ENCODE measurements around the gene SMPD4.
"Not testable (repeated sequence)": the region's sequence is repeated elsewhere in the genome, so short reads cannot be mapped to it uniquely, and the experiment has no call there.

Gene SMPD4

GRCh38 chr2:130187268-130187667 is 5.9 kb upstream of the SMPD4 start:
- no peak for DNase-seq

- no peak for DNase-seq
Observed at GRCh38 chr2:130186391-130186790, 5.0 kb upstream of the SMPD4 start.

- DNase-seq, result no peak
Observed at GRCh38 chr2:130185896-130186295, 4.5 kb upstream of the SMPD4 start.

- DNase-seq, result no peak
Observed at GRCh38 chr2:130185436-130185835, 4.0 kb upstream of the SMPD4 start.

DNA sequence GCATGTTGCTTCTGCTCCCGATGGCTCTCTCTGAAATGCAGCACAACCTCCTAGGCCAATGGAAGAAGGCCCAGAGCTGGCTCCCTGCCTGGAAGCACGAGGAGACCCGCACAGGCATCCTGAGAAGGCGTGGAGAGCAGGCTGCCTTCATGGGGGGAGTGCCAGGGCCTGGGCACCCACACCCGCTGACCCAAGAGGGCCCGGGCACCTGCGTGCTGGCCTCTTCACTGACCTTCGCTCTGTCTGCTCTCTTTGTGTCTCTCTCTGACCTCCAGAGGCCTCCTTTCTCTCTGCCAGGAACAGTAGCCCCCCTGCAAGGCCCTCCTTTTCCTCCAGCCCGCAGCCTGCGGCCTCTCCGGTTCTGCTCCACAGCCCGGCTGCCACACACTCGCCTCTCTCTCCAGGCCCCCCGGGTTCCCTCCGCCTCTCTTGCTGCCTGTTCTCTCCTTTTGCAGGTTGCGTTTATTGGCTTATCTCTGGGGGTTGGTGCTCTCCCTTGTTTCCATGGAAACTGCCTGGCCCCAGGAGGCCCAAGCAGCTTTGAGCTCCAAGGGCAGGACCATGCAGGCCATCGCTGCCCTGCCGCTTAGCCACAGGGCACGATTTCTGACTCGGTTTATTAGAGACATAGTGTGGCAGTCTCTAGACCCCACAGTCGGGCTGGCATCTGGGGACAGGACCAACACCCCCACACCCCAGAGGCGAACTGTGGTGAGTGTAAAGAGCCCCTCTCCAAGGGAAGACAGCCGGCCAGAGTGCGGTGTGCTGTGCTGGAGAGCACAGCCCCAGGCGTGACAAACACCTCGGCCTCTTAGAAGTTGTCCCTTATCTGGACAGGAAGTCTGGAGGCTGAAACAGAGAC is 2.3 kb upstream of the SMPD4 start:
- DNase-seq, result no peak

GRCh38 chr2:130182826-130183511 is 1.6 kb upstream of the SMPD4 start:
- not testable (repeated sequence) for DNase-seq

- DNase-seq, result peak; percentile 37
Observed at GRCh38 chr2:130181880-130182682, 679 bp upstream of the SMPD4 start, which contains the start of gene MZT2B. Gene MZT2B, plus strand, starts transcription at chr2:130182262. Its CDS starts 21 bp downstream, at chr2:130182283.

- DNase-seq, result not testable (repeated sequence)
Observed at GRCh38 chr2:130180404-130181324, 738 bp downstream of the SMPD4 start.

GRCh38 chr2:130174866-130175265 is 6.5 kb downstream of the SMPD4 start:
- not testable (repeated sequence) for DNase-seq

DNA sequence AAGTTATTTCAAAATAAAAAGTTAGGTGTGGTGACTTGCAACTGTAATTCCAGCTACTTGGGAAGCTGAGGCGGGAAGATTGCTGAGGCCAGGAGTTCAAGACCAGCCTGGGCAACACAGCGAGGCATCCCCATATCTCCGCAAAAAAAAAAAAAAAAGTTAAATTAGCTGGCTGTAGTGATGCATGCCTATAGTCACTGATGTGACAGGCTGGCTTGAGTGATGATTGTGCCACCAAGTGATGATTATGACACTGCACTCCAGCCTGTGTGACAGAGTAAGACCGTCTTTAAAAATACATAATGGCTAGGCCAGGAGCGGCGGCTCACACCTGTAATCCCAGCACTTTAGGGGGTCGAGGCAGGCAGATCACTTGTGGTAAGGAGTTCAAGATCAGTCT is 11.5 kb downstream of the SMPD4 start:
- no peak for DNase-seq

- not testable (repeated sequence) for DNase-seq
Observed at GRCh38 chr2:130169163-130169562, 12.2 kb downstream of the SMPD4 start.

GRCh38 chr2:130166611-130167010 is 14.8 kb downstream of the SMPD4 start:
- DNase-seq, result not testable (repeated sequence)

DNA sequence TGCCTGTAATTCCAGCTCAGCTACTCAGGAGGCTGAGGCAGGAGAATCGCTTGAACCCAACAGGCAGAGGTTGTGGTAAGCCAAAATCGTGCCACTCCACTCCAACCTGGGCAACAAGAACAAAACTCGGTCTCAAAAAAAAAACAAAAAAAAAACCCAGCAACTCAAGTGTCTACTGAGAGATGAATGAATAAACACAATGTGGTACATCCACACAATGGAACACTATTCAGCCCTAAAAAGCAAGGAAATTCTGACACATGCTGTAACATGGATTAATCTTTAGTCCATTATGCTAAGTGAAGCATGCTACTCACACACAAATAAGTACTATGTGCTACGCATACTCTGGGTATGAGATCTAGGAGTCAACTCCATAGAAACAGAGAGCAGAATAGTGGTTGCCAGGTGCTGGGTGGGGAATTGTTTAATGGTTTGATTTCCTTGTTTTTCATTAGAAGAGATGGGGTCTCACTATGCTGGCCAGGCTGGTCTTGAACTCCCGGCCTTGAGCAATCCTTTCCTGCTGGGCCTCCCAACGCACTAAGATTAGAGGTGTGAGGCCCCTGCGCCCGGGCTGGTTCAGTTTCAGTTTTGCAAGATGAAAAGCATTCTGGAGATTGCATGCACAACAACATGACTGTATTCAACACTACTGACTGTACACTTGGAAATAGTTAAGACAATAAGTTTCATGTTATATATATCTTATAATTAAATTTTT is 15.9 kb downstream of the SMPD4 start:
- DNase-seq, result no peak

- DNase-seq, result no peak
Observed at GRCh38 chr2:130162968-130163367, 18.4 kb downstream of the SMPD4 start.

DNA sequence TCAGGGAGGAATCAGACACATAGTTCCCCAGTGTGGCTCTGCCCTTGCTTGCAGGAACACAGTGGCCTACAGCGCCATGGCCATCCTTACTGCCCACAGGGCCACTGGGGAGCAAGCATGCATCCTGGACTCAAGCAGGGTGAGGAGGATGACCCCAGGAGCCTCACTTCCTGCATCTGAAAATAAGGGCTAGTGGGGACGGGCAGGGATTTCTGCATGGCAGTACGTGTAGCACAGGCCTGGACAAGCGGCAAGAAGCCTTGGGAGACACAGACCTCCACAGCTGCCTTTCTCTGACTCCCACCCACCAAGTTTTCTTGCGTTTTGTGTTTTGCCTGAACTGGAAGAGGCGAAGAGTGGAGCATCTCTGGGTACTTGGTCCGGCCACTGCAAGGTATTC is 18.9 kb downstream of the SMPD4 start:
- DNase-seq, result not testable (repeated sequence)

GRCh38 chr2:130160838-130161705 is 20.3 kb downstream of the SMPD4 start:
- not testable (repeated sequence) for DNase-seq

GRCh38 chr2:130160131-130160530 is 21.3 kb downstream of the SMPD4 start:
- DNase-seq, result no peak

- DNase-seq, result not testable (repeated sequence)
Observed at GRCh38 chr2:130159376-130159775, 22.0 kb downstream of the SMPD4 start.

GRCh38 chr2:130158631-130159030 is 22.8 kb downstream of the SMPD4 start:
- DNase-seq, result no peak

DNA sequence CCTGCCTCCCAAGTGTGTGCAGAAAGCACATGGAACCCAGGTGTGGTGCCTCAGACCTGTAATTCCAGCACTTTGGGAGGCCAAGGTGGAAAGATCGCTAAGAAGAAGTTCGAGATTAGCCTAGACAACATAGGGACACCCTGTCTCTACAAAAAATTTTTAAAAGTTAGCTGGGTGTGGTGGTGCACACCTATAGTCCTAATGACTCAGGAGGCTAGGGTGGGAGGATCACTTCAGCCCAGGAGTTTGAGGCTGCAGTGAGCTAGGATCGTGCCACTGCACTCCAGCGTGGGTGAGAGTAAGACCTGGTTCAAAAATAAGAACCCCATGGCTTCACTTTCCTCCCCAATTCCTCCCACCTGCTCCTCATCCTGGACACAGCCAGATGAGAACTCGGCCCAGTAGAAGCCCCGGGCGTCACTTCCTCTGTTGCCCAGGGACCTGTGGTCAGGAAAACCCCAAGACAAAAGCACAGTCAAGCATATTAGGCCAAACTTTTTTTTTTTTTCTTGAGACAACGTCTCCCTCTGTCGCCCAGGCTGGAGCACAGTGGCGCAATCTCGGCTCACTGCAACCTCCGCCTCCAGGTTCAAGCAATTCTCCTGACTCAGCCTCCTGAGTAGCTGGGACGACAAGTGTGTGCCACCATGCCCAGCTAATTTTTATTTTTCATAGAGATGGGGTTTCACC is 23.4 kb downstream of the SMPD4 start:
- not testable (repeated sequence) for DNase-seq

Data from NCI-H524 treated with DMSO at 0.1 percent for 48 hours (cell line).